ENCODE data around the gene LRSAM1.

Gene LRSAM1

DNA sequence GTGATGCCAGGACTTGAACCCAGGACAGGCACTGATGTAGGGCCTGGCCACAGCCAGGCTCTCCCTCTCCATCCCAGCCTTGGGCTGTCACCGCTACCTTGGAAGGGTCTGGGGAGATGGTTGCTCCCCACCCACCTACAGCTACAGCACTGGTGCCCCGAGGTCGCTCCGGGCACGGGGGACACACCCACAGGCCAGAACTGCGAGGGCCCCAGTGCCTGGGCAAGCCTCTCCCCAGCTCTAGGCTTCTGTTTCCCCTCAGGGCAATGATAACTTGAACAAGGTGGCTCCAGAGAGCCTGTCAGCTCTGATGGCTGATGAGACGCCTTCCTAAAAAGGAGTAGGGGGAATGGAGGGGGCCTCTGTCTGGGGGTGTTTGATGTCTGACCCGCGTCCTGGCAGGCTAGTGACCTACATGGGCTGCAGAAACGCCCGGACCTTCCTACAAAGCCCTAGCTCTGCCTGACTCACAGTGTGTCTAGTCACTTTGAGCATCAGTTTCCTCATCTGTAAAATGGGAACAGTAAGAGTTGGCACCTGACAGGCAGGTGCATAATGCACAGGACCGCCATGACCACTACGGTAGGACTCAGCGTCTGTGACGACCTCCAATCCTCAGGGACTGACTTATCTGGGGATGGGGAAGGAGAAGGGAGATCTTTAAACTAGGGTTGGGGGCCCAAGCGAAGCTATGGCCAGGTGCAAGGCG lies 76.4 kb downstream of the LRSAM1 start:
- TF ChIP-seq GATA3 (IDR thresholded peaks at IDR 0.05; ENCODE audit: low read depth, low read length) (no peak), GATA2 (IDR thresholded peaks at IDR 0.05; ENCODE audit: low read depth, low read length) (no peak)

DNA sequence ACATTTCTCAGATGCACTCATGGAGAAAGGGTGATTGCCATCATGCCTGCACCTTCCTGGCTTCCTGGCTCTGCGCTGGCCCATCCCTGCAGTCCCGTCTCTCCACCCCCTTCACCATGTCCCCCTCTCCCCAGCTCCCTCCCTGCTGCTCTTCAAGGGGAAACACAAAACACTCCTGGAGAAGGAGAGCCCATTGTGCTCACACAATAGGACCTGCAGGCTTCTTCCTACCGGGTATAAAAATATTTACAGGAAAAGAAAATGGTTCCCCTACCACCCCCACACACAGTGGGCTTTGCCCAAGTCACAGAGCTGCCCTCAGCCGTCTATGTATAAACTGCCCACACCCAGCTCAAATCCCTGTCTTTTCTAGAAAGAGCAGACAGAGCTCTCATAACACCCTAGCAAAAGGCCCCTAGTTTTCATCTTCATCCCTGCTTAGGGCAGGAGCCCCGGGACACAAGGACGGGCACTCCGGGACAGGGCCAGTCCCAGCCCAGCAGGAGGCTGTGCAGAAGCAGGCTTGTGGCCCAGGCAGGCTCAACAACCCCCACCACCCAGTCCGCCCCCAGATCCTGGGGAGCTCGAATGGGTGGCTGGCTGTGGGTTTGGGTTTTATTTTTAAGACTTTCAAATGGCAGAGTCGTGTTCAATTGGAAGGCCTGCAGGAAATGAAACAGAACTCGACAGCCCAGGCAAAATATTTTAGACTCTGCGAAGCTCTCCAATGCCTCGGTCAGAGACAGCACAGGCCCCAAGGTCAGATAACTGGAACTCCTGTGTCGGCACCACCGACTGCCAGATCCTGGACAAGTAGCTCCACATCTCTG lies 77.3 kb downstream of the LRSAM1 start:
- TF ChIP-seq GATA2 (IDR thresholded peaks at IDR 0.05; ENCODE audit: low read depth, low read length) (no peak), GATA3 (IDR thresholded peaks at IDR 0.05; ENCODE audit: low read depth, low read length) (no peak)

DNA sequence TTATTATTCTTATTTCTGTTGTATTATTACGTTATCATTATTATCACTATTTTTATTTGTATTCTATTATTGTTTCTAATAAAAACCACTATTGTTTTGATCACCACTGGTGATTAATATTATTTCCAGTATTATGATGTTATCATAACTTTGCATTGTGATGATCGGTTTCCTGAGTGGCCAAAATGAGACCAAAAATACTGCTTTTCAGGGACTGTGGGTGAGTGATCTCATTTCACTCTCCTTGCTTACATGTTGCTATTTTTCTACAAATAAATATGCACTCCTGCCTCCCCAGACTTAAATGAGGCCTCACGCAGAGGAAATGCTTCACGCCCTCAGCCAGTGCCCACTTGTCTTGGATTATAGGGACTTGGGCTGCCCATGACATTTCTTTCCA lies 78.4 kb downstream of the LRSAM1 start:
- TF ChIP-seq GATA2 (IDR thresholded peaks at IDR 0.05; ENCODE audit: low read depth, low read length): no peak

- TF ChIP-seq GATA3 (IDR thresholded peaks at IDR 0.05; ENCODE audit: low read depth, low read length) (no peak), GATA2 (IDR thresholded peaks at IDR 0.05; ENCODE audit: low read depth, low read length) (no peak)
These were observed 79.1 kb downstream of the LRSAM1 start for GRCh38 chr9:127530206-127530941.

GRCh38 chr9:127531676-127532075 lies 80.4 kb downstream of the LRSAM1 start:
- TF ChIP-seq GATA3 (IDR thresholded peaks at IDR 0.05; ENCODE audit: low read depth, low read length) (no peak), GATA2 (IDR thresholded peaks at IDR 0.05; ENCODE audit: low read depth, low read length) (no peak)

GRCh38 chr9:127534250-127534906 lies 83.1 kb downstream of the LRSAM1 start:
- TF ChIP-seq GATA2 (IDR thresholded peaks at IDR 0.05; ENCODE audit: low read depth, low read length) (no peak), GATA3 (IDR thresholded peaks at IDR 0.05; ENCODE audit: low read depth, low read length) (no peak)

- no peak for TF ChIP-seq GATA2 (IDR thresholded peaks at IDR 0.05; ENCODE audit: low read depth, low read length)
- TF ChIP-seq GATA3 (IDR thresholded peaks at IDR 0.05; ENCODE audit: low read depth, low read length): no peak
These were observed 83.6 kb downstream of the LRSAM1 start for GRCh38 chr9:127534931-127535330.

DNA sequence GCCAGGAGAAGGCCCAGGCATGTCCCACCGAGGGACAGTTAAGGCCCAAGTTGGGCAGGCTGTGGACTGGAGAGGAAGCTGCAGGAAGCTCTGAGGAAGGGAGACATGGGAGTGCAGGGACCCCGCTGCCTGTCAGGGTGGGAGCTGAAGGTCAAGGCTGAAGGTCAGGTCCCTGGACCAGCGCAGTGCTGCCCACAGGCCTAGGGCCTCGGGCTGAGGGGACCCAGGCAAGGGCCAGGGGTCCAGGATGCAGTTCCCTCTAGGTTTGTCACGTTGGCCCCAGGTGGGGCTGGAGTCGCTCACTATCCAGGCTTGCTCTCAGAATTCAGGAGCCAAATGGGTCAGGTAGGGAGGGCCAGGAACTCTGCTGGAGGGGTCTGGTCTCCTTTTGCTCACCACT lies 84.1 kb downstream of the LRSAM1 start:
- TF ChIP-seq GATA3 (IDR thresholded peaks at IDR 0.05; ENCODE audit: low read depth, low read length) (no peak), GATA2 (IDR thresholded peaks at IDR 0.05; ENCODE audit: low read depth, low read length) (no peak)

- TF ChIP-seq GATA2 (IDR thresholded peaks at IDR 0.05; ENCODE audit: low read depth, low read length) (no peak), GATA3 (IDR thresholded peaks at IDR 0.05; ENCODE audit: low read depth, low read length) (no peak)
These were observed 84.5 kb downstream of the LRSAM1 start for GRCh38 chr9:127535834-127536233.

DNA sequence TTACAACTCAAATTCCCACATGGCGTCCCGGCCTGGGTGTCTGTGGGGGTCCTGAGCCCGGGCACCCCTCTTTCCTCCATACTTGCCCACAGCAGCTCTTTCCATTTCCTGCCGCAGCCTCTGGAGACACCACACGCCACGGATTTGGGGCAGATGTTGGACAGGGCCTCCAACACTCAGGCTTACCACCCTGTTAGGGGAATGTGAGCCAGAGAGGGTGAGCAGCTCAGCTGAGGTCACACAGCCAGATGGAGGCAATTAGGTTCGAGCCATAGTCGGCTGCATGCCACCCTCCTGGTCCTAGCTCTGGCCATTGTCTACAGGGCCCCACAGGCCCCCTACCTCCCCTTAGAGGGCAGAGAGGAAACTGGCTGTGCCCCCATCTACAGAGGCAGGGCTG lies 85.2 kb downstream of the LRSAM1 start:
- no peak for TF ChIP-seq GATA2 (IDR thresholded peaks at IDR 0.05; ENCODE audit: low read depth, low read length)

- TF ChIP-seq GATA3 (IDR thresholded peaks at IDR 0.05; ENCODE audit: low read depth, low read length) (no peak), GATA2 (IDR thresholded peaks at IDR 0.05; ENCODE audit: low read depth, low read length) (no peak)
These were observed 85.7 kb downstream of the LRSAM1 start for GRCh38 chr9:127537014-127537413.

- TF ChIP-seq GATA2 (IDR thresholded peaks at IDR 0.05; ENCODE audit: low read depth, low read length): no peak
- TF ChIP-seq GATA3 (IDR thresholded peaks at IDR 0.05; ENCODE audit: low read depth, low read length): no peak
These were observed 86.5 kb downstream of the LRSAM1 start for GRCh38 chr9:127537792-127538191.

GRCh38 chr9:127538849-127539258 lies 87.5 kb downstream of the LRSAM1 start:
- TF ChIP-seq GATA2 (IDR thresholded peaks at IDR 0.05; ENCODE audit: low read depth, low read length): no peak
- TF ChIP-seq GATA3 (IDR thresholded peaks at IDR 0.05; ENCODE audit: low read depth, low read length): no peak

All from SH-SY5Y (cell line).